ENCODE measurements around the gene UTP14A.

- TF ChIP-seq EZH2 (IDR thresholded peaks at IDR 0.05; ENCODE audit: insufficient read depth, poor library complexity, severe bottlenecking), result no peak
- TF ChIP-seq EZH2phosphoT487 (IDR thresholded peaks at IDR 0.05; ENCODE audit: insufficient read depth, low read depth), result no peak
These were observed 70.5 kb downstream of the UTP14A start for GRCh38 chrX:129976441-129976840.

Measured in GM23248 (cell line).